SHP77 (cell line): ENCODE data around the gene EMID1.

ENCODE experiments used
- DNase-seq, 2 experiments: peaks; one replicate each; lab custom pipeline; 2025; lab: John Stamatoyannopoulos, UW

Gene EMID1

GRCh38 chr22:29292379-29292778, 86.7 kb downstream of the EMID1 start:
- no peak for DNase-seq

GRCh38 chr22:29298641-29299040, 92.9 kb downstream of the EMID1 start:
- DNase-seq = no peak

- no peak for DNase-seq
Measured at GRCh38 chr22:29299136-29299900, 93.6 kb downstream of the EMID1 start.

GRCh38 chr22:29300467-29300806, 94.7 kb downstream of the EMID1 start:
- no peak for DNase-seq

- DNase-seq = no peak
Measured at GRCh38 chr22:29300807-29301601, 95.3 kb downstream of the EMID1 start.

- DNase-seq = no peak
Measured at GRCh38 chr22:29301716-29302401, 96.2 kb downstream of the EMID1 start.

GRCh38 chr22:29302402-29302680, 96.6 kb downstream of the EMID1 start:
- no peak for DNase-seq

- no peak for DNase-seq
Measured at GRCh38 chr22:29302681-29303465, 97.2 kb downstream of the EMID1 start.

- DNase-seq = no peak
Measured at GRCh38 chr22:29305836-29306174, 100.1 kb downstream of the EMID1 start.

- DNase-seq = peak; percentile 64 to 76
Measured at GRCh38 chr22:29306175-29306834, 100.6 kb downstream of the EMID1 start, which contains the start of gene GAS2L1. GAS2L1 (plus strand) TSS chr22:29306650; CDS start chr22:29308106, 1,456 bp downstream.

- DNase-seq = peak; percentile 38 to 58
Measured at GRCh38 chr22:29306835-29307595, 101.3 kb downstream of the EMID1 start.

- no peak for DNase-seq
Measured at GRCh38 chr22:29307596-29308147, 102.0 kb downstream of the EMID1 start.

- no peak for DNase-seq
Measured at GRCh38 chr22:29308148-29308790, 102.6 kb downstream of the EMID1 start.

- no peak for DNase-seq
Measured at GRCh38 chr22:29308791-29309262, 103.1 kb downstream of the EMID1 start.
